GM18526 (cell line): Measurements from ENCODE around the gene SOCS6.

Experiments used
- POLR2A ChIP-seq: IDR thresholded peaks from 3 replicates; pipeline ENCODE4 v1.6.1; 2011; ENCODE audit not compliant: insufficient read length; ENCODE audit errors: extremely low read depth

The SOCS6 gene

DNA sequence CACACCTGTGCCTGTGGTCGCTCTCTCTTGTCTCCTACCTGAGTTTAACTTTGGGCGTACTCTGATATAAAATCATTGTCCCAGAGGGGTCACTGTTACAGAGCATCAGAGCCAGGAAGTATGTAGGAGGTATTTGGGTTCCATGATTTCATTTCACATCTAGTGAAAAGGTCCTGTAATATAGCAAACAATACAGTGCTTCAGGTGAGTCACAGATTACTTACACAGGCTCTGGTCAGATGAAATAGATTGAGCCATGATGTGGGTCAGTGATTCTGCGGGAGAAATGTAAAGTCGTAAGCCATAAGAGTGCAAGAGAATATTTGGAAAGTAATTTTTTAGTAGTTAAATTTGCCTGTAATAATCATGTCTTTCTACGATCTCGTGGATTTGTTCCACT lies 70.2 kb downstream of the SOCS6 start:
- TF ChIP-seq POLR2A: no peak

DNA sequence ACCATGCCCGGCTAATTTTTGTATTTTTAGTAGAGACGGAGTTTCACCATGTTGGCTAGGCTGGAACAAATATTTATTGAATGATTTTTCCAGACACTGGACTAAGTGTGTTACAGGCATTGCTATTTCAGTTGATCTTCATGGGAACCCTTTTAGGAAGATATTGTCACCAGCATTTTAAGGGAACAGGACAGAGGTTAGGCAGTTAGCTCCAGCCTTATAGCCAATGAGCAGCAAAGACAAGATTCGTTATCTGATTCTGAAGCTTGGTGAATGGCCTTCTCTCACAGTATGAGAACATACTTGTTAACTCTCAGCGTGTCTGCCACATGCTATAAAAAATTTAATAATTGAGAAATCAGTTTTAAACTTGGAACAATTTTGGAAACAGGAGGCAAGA lies 73.4 kb downstream of the SOCS6 start:
- no peak for TF ChIP-seq POLR2A

DNA sequence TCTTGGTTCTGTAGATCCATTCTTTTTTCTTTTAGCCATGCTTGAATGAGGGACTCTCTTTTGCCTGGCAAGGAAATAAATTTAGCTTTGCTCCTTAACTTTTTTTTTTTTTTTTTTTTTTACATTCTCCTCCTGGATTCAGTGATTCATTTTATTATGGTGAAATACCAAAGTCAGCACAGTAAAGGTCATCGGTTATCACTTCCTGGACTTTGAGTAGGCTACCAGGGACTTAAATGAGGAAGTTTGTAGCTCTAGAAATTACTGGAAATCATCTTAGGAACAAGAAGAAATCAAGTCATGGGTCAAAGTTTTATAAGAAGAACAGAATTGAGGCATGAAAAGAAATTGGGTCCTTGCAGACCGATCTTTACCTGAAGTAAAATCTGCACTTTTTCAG lies 75.0 kb downstream of the SOCS6 start:
- TF ChIP-seq POLR2A: no peak

DNA sequence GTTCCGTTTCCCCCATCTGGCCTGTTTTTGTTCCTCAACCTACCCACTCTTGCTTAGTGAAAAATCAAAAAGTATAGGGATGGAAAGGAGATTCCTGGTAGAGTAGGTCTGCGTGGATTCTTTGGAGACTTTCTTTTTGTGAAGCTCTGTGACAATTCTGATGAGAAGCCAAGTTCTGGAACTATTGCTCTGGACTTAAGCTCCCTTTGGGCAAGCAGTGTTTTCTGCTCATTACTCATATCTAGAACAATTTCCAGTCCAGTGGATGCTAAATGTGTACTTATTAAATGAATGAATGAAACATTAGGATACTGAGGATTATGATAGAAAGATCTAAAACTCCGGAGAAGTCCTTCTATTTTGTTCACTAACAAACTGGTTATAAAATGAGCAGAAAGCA lies 76.5 kb downstream of the SOCS6 start:
- TF ChIP-seq POLR2A: no peak

DNA sequence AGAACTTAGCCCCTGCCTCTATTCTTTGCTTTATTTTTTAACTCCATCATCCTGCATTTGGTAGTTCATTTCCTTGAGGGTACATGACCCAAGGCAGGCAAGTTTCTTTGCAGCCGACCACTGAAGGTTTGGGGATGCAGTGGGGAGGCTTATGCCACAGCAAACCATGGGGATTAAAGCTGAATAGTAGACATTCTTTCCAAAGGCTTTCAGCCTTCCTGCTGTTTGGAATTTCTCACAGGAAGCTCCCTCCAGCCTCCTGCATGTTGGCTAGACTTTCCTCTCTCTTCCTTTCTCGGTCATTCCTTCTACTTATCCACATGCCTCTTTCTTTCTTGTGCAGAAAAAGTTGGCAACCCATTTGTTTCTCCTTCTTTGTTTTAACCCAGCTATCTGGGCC lies 77.3 kb downstream of the SOCS6 start:
- TF ChIP-seq POLR2A: no peak

DNA sequence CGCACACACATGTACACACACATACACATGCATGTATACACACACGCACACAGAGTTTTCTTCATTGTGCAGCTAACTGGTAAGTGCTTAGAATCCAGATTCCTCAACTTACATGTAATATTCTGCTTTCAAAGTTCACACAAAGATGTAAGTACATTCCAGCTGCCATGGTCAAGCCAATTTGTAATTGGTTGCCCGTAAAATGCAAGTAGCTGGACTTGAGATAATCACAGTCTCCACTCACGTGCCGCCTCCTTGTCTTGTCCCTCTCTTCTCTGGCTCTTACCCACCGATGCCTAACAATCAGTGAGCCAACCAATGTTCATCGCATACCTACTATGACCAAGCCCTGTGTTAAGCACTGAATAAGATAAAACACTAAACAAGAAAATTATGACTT lies 77.8 kb downstream of the SOCS6 start:
- no peak for TF ChIP-seq POLR2A

DNA sequence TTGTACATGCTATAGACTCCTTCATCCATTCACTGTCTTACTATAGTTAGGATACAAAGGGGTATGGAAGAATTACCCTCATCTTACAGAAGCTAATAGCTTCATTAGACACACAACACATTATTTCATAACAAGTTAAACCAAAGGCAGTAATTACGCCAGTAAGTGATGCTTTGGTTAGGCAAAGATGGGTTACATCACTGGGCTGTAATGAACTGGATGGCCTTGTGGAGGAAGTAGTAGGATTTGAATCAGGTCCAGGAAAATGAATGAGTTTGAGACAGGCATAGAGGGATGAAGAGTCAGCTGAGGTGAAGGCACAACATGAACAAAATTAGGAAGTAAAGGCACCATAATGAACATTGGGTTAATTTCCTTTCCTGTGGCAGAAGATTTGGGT lies 80.1 kb downstream of the SOCS6 start:
- no peak for TF ChIP-seq POLR2A

DNA sequence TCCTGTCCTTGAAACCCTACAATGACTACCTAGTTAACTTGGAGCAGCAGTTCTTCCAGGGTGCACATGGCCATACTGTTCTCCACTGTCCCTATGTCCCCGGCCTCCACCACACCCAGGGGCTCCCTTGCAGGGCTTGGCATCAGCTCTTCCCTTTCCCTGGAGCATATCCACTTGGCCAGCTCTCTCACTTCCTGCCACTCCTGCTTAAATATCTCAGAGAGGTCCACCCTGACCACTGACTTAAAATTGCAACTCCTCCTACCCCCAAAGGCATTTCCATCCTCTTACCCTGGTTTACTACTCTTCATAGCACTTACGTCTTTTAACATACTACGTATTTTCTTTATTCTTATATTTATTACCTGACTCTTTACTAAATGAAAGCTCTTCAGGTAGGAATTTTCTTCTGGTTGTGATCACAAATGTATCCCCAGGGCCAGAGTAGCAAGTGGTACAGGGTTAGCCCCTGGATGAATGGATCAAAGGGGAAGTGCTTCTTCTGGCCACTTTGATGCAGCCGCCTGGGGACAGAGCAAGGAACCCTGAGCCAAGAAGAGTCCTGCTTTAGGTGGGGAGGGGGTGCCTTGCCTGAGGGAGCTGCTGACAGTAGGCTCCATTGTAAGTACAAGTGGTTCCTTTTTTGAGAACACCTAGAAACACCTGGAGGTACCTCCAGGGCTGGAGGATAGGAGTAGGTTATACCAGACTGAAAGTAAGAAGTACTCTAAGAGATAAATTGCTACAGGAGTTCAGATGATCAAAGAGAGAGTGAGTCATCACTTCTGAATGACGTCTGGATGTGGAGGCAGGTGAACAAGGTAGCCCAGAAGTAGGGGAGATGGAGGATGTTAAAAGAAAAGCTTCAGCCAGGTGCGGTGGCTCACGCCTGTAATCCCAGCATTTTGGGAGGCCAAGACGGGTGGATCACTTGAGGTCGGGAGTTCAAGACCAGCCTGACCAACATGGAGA lies 82.2 kb downstream of the SOCS6 start:
- TF ChIP-seq POLR2A: no peak

DNA sequence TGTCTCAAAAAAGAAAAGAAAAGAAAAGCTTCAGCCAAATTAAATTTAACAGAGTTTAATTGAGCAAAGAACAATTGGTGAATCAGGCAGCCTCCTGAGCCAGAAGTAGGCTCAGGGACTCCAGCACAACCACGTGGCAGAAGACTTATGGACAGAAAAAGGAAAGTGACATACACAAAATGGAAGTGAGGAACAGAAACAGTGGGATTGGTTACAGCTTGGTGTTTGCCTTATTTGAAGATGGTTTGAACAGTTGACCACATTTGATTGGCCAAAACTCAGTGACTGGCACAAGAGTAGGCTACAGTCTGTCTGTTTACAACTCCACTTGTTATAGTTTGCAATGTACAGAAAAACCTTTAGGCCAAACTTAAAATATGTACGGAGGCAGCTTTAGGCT lies 83.1 kb downstream of the SOCS6 start:
- TF ChIP-seq POLR2A: no peak

DNA sequence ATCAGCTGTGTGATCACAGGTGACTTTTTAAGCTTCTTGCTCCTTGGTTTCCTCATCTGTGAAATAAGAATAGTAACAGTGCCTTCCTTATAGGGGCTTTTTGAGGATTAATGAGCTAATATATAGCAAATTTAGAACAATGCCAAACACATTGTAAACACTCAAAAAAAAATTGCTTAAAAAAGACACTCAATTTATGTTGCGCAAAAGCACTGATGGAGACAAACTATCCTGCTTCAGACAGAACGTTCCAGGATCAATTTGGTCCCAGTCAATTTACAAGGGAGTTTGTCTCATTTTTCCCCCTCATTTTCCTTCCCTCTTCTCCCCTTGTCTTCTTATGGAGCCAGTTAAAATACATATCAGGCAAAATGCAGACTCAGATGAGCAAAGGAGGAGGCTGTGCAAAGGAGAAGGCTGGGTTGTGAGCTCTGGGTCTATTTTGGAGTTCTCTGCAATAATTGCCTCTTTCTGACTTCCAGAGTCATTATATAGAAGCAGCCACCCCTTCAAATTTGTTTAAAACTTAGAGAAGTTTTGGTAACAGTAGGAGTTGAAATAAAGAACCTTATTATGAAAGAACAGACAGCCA lies 83.7 kb downstream of the SOCS6 start:
- TF ChIP-seq POLR2A: no peak

DNA sequence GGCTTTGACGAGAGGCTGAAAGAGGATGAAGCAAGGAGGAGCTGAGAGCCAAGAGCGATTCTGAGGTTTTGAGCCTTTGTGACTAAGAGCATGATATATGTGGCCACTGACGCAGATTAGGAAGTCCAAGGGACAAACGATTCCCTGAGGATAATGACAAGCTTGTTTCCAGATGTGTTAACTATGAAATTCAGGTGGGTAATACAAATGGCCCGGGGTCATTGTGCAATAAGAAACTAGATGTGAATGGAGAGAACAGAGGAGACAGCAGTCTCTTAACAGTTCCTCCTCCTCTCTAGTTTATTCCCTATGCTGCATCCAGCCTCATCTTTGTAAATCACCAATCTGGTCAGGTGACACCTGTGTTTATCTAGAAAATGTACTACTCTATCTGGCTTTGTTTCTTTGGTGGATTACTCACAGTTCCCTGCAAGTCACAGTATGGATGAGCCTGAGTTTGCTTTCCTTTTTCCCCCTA lies 84.2 kb downstream of the SOCS6 start:
- TF ChIP-seq POLR2A: no peak

DNA sequence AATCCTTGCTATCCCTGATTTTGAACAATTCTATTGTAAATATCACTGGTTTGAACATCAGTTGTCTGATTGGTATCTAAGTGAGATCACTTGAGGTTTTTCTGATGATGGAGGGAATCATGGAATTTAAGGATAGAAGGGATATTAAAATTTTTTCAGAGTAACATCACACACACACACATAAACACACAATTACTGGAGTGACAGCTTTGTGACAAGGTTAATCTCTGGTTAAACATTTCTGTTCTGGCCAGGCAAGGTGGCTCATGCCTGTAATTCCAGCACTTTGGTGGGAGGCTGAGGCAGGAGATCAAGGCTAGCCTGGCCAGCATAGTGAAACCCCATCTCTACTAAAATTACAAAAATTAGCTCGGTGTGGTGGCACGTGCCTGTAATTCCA lies 85.3 kb downstream of the SOCS6 start:
- no peak for TF ChIP-seq POLR2A

DNA sequence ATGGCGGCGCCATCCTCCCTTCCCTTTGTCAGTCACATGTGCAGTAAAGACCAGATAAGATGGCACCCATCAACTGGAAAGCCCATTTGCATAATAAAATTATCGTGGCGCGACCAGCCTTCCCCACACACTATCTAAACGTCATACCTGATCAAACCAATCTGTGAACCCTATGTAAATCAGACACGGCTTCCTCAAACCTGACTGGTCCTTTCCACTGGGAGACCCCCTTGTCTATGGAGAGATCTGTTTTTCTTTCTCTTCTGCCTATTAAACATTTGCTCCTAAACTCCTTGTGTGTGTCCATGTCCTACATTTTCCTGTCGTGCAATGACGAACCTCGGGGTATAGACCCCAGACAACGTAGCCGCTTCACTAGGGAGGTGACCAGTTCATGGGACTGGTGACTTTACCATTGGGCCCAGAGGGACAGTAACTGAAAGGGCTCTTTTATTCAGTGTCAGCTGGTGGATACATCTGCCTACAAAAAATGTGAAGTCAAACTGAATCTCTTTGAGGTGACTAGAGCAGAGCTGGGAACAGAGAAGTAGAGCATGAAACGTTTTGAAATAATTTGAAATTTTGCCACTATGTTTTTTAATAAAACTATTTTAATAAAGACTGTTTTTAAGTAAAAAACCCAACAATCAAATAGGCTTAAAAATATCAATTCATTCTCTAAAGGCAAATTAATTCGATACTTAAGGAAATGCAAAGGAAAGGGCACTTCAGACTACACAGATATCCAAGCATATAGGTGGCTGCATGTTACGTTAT lies 87.5 kb downstream of the SOCS6 start:
- no peak for TF ChIP-seq POLR2A

DNA sequence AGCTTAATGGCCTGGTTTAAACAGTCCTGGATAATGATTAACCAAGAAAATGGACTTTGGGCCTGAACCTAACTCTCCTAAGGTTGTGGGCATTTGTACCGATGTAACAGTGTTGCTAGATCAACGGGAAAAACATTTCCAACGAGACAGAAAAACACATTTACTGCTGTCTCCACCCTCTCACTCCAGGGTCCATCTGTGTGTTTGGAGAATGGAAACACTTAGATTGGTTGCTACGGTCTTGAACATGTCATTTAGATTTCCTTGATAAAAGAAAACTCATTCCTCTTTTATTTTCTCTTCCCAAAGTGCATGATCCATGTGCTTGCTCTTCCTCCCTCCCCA lies 88.0 kb downstream of the SOCS6 start:
- no peak for TF ChIP-seq POLR2A

DNA sequence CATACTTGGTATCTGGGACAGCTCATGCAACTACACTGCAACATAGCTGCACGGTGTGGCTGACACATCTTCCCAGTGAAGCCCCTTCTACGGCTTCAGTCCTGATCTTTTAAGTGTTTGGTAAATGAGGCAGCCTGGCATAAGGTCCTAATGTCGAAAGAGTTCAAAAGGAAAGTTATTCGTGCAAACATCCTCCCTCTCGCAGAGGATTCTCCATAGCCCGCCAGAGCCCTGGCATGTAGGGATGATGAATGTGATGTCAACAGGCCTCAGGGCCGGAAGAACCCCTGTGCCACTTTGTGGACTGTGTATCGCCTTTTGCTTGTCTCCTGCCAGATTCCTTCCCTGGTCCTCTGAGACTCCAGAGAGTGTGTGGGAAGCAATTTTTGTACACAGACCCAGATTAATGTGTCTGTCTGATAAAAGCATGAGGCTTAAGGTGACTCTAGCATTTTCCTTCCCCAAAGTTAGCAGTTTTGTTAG lies 88.5 kb downstream of the SOCS6 start:
- no peak for TF ChIP-seq POLR2A
